Raji (cell line): ENCODE results near the gene ACTR6.

Experiments
- POLR2A ChIP-seq: IDR thresholded peaks from 2 replicates; pipeline ENCODE4 v1.6.1; 2011; ENCODE audit warnings: low read depth, low read length, control low read depth; ENCODE audit not compliant: insufficient read depth

ACTR6 gene

GRCh38 chr12:100207311-100207710, 6.7 kb downstream of the ACTR6 start:
- TF ChIP-seq POLR2A, result no peak

GRCh38 chr12:100208834-100209233, 8.2 kb downstream of the ACTR6 start:
- TF ChIP-seq POLR2A, result no peak

GRCh38 chr12:100211698-100212097, 11.1 kb downstream of the ACTR6 start:
- no peak for TF ChIP-seq POLR2A

- no peak for TF ChIP-seq POLR2A
Observed at GRCh38 chr12:100213016-100213891, 12.6 kb downstream of the ACTR6 start.

- TF ChIP-seq POLR2A, result no peak
Observed at GRCh38 chr12:100214518-100214917, 13.9 kb downstream of the ACTR6 start.

GRCh38 chr12:100215209-100215608, 14.6 kb downstream of the ACTR6 start:
- no peak for TF ChIP-seq POLR2A

- TF ChIP-seq POLR2A, result no peak
Observed at GRCh38 chr12:100216337-100216736, 15.7 kb downstream of the ACTR6 start.

GRCh38 chr12:100219328-100220109, 18.9 kb downstream of the ACTR6 start:
- no peak for TF ChIP-seq POLR2A

- no peak for TF ChIP-seq POLR2A
Observed at GRCh38 chr12:100221523-100221922, 20.9 kb downstream of the ACTR6 start.

- no peak for TF ChIP-seq POLR2A
Observed at GRCh38 chr12:100225491-100225890, 24.9 kb downstream of the ACTR6 start.

- TF ChIP-seq POLR2A, result no peak
Observed at GRCh38 chr12:100229036-100229635, 28.5 kb downstream of the ACTR6 start.

- no peak for TF ChIP-seq POLR2A
Observed at GRCh38 chr12:100229876-100230275, 29.3 kb downstream of the ACTR6 start.

GRCh38 chr12:100234166-100234565, 33.6 kb downstream of the ACTR6 start:
- TF ChIP-seq POLR2A, result no peak

- TF ChIP-seq POLR2A, result no peak
Observed at GRCh38 chr12:100234591-100235304, 34.1 kb downstream of the ACTR6 start.

GRCh38 chr12:100238801-100239200, 38.2 kb downstream of the ACTR6 start:
- TF ChIP-seq POLR2A, result no peak
